HG03442 (cell line): Measurements from ENCODE around the gene CRYBA1.
"Not testable (repeated sequence)": the region's sequence is repeated elsewhere in the genome, so short reads cannot be mapped to it uniquely, and the experiment has no call there.

ENCODE experiments used
- ATAC-seq: cut with Tn5 transposase; IDR thresholded peaks from one replicate; pipeline ENCODE4 v1.9.1; 2021; ENCODE audit warnings: mild to moderate bottlenecking, moderate library complexity; ENCODE audit not compliant: unreplicated experiment

The CRYBA1 gene

GRCh38 chr17:29246628-29247027 is at the start of gene CRYBA1:
Gene CRYBA1 (plus strand): TSS chr17:29246859. CDS start chr17:29246864, 5 bp downstream.
- ATAC-seq = no peak

GRCh38 chr17:29197516-29198272 is 49.0 kb upstream of the CRYBA1 start:
- no peak for ATAC-seq

GRCh38 chr17:29204068-29204804 is 42.4 kb upstream of the CRYBA1 start:
- ATAC-seq = not testable (repeated sequence)

GRCh38 chr17:29205047-29205446 is 41.6 kb upstream of the CRYBA1 start:
- ATAC-seq = no peak

- no peak for ATAC-seq
Measured at GRCh38 chr17:29207975-29208374, 38.7 kb upstream of the CRYBA1 start.

GRCh38 chr17:29209073-29209472 is 37.6 kb upstream of the CRYBA1 start:
- no peak for ATAC-seq

GRCh38 chr17:29210879-29211278 is 35.8 kb upstream of the CRYBA1 start:
- no peak for ATAC-seq

GRCh38 chr17:29212094-29212631 is 34.5 kb upstream of the CRYBA1 start:
- ATAC-seq = no peak

- ATAC-seq = no peak
Measured at GRCh38 chr17:29212681-29213121, 34.0 kb upstream of the CRYBA1 start.

GRCh38 chr17:29214215-29215146 is 32.2 kb upstream of the CRYBA1 start:
- no peak for ATAC-seq

- no peak for ATAC-seq
Measured at GRCh38 chr17:29215174-29215573, 31.5 kb upstream of the CRYBA1 start.

- no peak for ATAC-seq
Measured at GRCh38 chr17:29215717-29216116, 30.9 kb upstream of the CRYBA1 start.

- no peak for ATAC-seq
Measured at GRCh38 chr17:29216181-29216580, 30.5 kb upstream of the CRYBA1 start.

- no peak for ATAC-seq
Measured at GRCh38 chr17:29216856-29217255, 29.8 kb upstream of the CRYBA1 start.

- no peak for ATAC-seq
Measured at GRCh38 chr17:29219378-29220047, 27.1 kb upstream of the CRYBA1 start.

- not testable (repeated sequence) for ATAC-seq
Measured at GRCh38 chr17:29221338-29221737, 25.3 kb upstream of the CRYBA1 start.

GRCh38 chr17:29225396-29225795 is 21.3 kb upstream of the CRYBA1 start:
- ATAC-seq = no peak

- ATAC-seq = no peak
Measured at GRCh38 chr17:29233301-29233700, 13.4 kb upstream of the CRYBA1 start.

- not testable (repeated sequence) for ATAC-seq
Measured at GRCh38 chr17:29234972-29235371, 11.7 kb upstream of the CRYBA1 start.

GRCh38 chr17:29235904-29236303 is 10.8 kb upstream of the CRYBA1 start:
- ATAC-seq = no peak
